Measurements from ENCODE around the gene CUL4A. TPM values are rescaled to one million over a fixed set of nuclear protein-coding genes. Genes with fewer than 3 reads are reported as not detected.

The CUL4A gene
- total and polyA plus RNA-seq, 9 of the 15 experiments (the other 6 are each of a cell fraction or from before 2014, with no cell fraction given), result 21.1 to 92.0 (median 63.2) TPM

GRCh38 chr13:113209759-113210421 lies 477 bp downstream of the CUL4A start (continued):
- peak; percentile 78 for TF ChIP-seq SAP30 (IDR thresholded peaks at IDR 0.05; ENCODE audit: borderline replicate concordance, insufficient read depth, low read depth, low read length, poor library complexity, severe bottlenecking)
- peak; percentile 74 for TF ChIP-seq TFE3 (CRISPR knock-in tag; IDR thresholded peaks at IDR 0.05)
- TF ChIP-seq USF1 (CRISPR knock-in tag; IDR thresholded peaks at IDR 0.05), result peak; percentile 48; the same call in 1 of the 2 replicates
- TF ChIP-seq FOXJ3 (CRISPR knock-in tag; IDR thresholded peaks at IDR 0.05), result no peak
- peak; percentile 54; the same call in 1 of the 2 replicates for TF ChIP-seq GABPB1 (CRISPR knock-in tag; IDR thresholded peaks at IDR 0.05)
- no peak for TF ChIP-seq ZBTB34 (CRISPR knock-in tag; IDR thresholded peaks at IDR 0.05)
- TF ChIP-seq ZNF140 (CRISPR knock-in tag; IDR thresholded peaks at IDR 0.05), result no peak
- peak; percentile 26 for TF ChIP-seq U2AF1 (optimal IDR thresholded peaks at IDR 0.05; ENCODE audit: low read depth, low read length)
- TF ChIP-seq YY1 (IDR thresholded peaks at IDR 0.05; ENCODE audit: borderline replicate concordance in 1 of 3, control insufficient read depth in 1 of 3, extremely low read depth in 1 of 3, insufficient read depth in 3 of 3, insufficient read length in 1 of 3, insufficient replicate concordance in 2 of 3, low read depth in 1 of 3, low read length in 2 of 3), result peak in 1 of 3 experiments; percentile 42
- TF ChIP-seq RBBP5 (IDR thresholded peaks at IDR 0.05; ENCODE audit: borderline replicate concordance, insufficient read depth, low read length, poor library complexity, severe bottlenecking), result peak; percentile 87
- TF ChIP-seq ZBTB1 (CRISPR knock-in tag; IDR thresholded peaks at IDR 0.05; ENCODE audit: borderline replicate concordance, low read depth), result peak; percentile 41; the same call in 1 of the 2 replicates
- peak; percentile 19; the same call in 1 of the 2 replicates for TF ChIP-seq EP400 (IDR thresholded peaks at IDR 0.05)
- TF ChIP-seq CBFA2T2 (conservative IDR thresholded peaks at IDR 0.05), result 0 out of 2 replicates have a peak, but pooled peaks have one; percentile 10
- peak in 1 of 2 experiments; percentile 78; a peak in 2 of 4 replicates for TF ChIP-seq ZNF639 (CRISPR knock-in tag; conservative IDR thresholded peaks at IDR 0.05 in 1 of 2, IDR thresholded peaks at IDR 0.05 in 1 of 2)

All from K562 (cell line).